ENCODE results near the gene DCDC1.

Gene DCDC1

GRCh38 chr11:31233425-31233824 lies 136.1 kb downstream of the DCDC1 start:
- no peaks in the 10 kb centered on the region for H3K27me3 Mint-ChIP-seq
- CTCF ChIA-PET: interaction anchor here (1.1 kb wide), 1 partner anchor 128 kb away, joined by 3 read pairs; no protein-coding TSS in a partner anchor
- H3K4me1 Mint-ChIP-seq: no peaks in the 10 kb centered on the region
- H3K27ac Mint-ChIP-seq: no peak overlapping the region
- DNase-seq: no peak
- no peaks in the 10 kb centered on the region for H3K36me3 Mint-ChIP-seq
- no peaks in the 10 kb centered on the region for H3K9me3 Mint-ChIP-seq
- no peak overlapping the region for H3K4me3 Mint-ChIP-seq

- Mint-ChIP-seq H3K27ac (no peak overlapping the region), H3K9me3 (no peaks in the 10 kb centered on the region), H3K27me3 (no peaks in the 10 kb centered on the region), H3K4me1 (no peaks in the 10 kb centered on the region), H3K36me3 (no peaks in the 10 kb centered on the region), H3K4me3 (no peak overlapping the region)
- DNase-seq: no peak
- CTCF ChIA-PET: no interaction called here
Observed at GRCh38 chr11:31231601-31232000, 137.9 kb downstream of the DCDC1 start.

GRCh38 chr11:31218847-31219246 lies 150.7 kb downstream of the DCDC1 start:
- H3K4me3 Mint-ChIP-seq: no peak overlapping the region
- CTCF ChIA-PET: no interaction called here
- H3K9me3 Mint-ChIP-seq: no peaks in the 10 kb centered on the region
- no peak for DNase-seq
- H3K27me3 Mint-ChIP-seq: no peaks in the 10 kb centered on the region
- H3K36me3 Mint-ChIP-seq: no peaks in the 10 kb centered on the region
- H3K4me1 Mint-ChIP-seq: no peaks in the 10 kb centered on the region
- no peak overlapping the region for H3K27ac Mint-ChIP-seq

GRCh38 chr11:31214372-31214771 lies 155.2 kb downstream of the DCDC1 start:
- no peaks in the 10 kb centered on the region for H3K27me3 Mint-ChIP-seq
- H3K36me3 Mint-ChIP-seq: no peaks in the 10 kb centered on the region
- CTCF ChIA-PET: no interaction called here
- H3K4me3 Mint-ChIP-seq: no peak overlapping the region
- DNase-seq: no peak
- no peaks in the 10 kb centered on the region for H3K4me1 Mint-ChIP-seq
- no peak overlapping the region for H3K27ac Mint-ChIP-seq
- H3K9me3 Mint-ChIP-seq: no peaks in the 10 kb centered on the region

- no peaks in the 10 kb centered on the region for H3K27me3 Mint-ChIP-seq
- H3K4me3 Mint-ChIP-seq: no peak overlapping the region
- no peaks in the 10 kb centered on the region for H3K4me1 Mint-ChIP-seq
- H3K27ac Mint-ChIP-seq: no peak overlapping the region
- H3K36me3 Mint-ChIP-seq: no peaks in the 10 kb centered on the region
- no peaks in the 10 kb centered on the region for H3K9me3 Mint-ChIP-seq
- CTCF ChIA-PET: no interaction called here
- no peak for DNase-seq
Observed at GRCh38 chr11:31199378-31199777, 170.2 kb downstream of the DCDC1 start.

- Mint-ChIP-seq H3K36me3 (no peaks in the 10 kb centered on the region), H3K27me3 (no peaks in the 10 kb centered on the region), H3K4me3 (no peak overlapping the region), H3K4me1 (no peaks in the 10 kb centered on the region), H3K9me3 (peaks cover 12% of the 10 kb centered on the region), H3K27ac (no peak overlapping the region)
- no peak for DNase-seq
- CTCF ChIA-PET: no interaction called here
Observed at GRCh38 chr11:31173926-31174680, 195.4 kb downstream of the DCDC1 start.

GRCh38 chr11:31160504-31161422 lies 208.8 kb downstream of the DCDC1 start:
- H3K27me3 Mint-ChIP-seq: no peaks in the 10 kb centered on the region
- DNase-seq: no peak
- H3K36me3 Mint-ChIP-seq: no peaks in the 10 kb centered on the region
- H3K27ac Mint-ChIP-seq: no peak overlapping the region
- H3K4me1 Mint-ChIP-seq: no peaks in the 10 kb centered on the region
- CTCF ChIA-PET: no interaction called here
- no peak overlapping the region for H3K4me3 Mint-ChIP-seq
- no peaks in the 10 kb centered on the region for H3K9me3 Mint-ChIP-seq

GRCh38 chr11:31150841-31151240 lies 218.7 kb downstream of the DCDC1 start:
- DNase-seq: no peak
- CTCF ChIA-PET: no interaction called here
- H3K4me1 Mint-ChIP-seq: no peaks in the 10 kb centered on the region
- H3K27ac Mint-ChIP-seq: no peak overlapping the region
- no peaks in the 10 kb centered on the region for H3K27me3 Mint-ChIP-seq
- no peaks in the 10 kb centered on the region for H3K9me3 Mint-ChIP-seq
- no peak overlapping the region for H3K4me3 Mint-ChIP-seq
- H3K36me3 Mint-ChIP-seq: no peaks in the 10 kb centered on the region

- Mint-ChIP-seq H3K9me3 (no peaks in the 10 kb centered on the region), H3K36me3 (no peaks in the 10 kb centered on the region), H3K27ac (no peak overlapping the region), H3K27me3 (peaks cover 3% of the 10 kb centered on the region), H3K4me3 (no peak overlapping the region), H3K4me1 (no peaks in the 10 kb centered on the region)
- CTCF ChIA-PET: interaction anchor here (1.7 kb wide), 1 partner anchor 43 kb away, joined by 4 read pairs; no protein-coding TSS in a partner anchor
- no peak for DNase-seq
Observed at GRCh38 chr11:31150011-31150410, 219.5 kb downstream of the DCDC1 start.

- H3K4me1 Mint-ChIP-seq: no peaks in the 10 kb centered on the region
- CTCF ChIA-PET: no interaction called here
- H3K4me3 Mint-ChIP-seq: no peak overlapping the region
- H3K9me3 Mint-ChIP-seq: no peaks in the 10 kb centered on the region
- H3K27me3 Mint-ChIP-seq: peaks cover 4% of the 10 kb centered on the region
- no peak for DNase-seq
- no peak overlapping the region for H3K27ac Mint-ChIP-seq
- H3K36me3 Mint-ChIP-seq: no peaks in the 10 kb centered on the region
Observed at GRCh38 chr11:31141789-31142188, 227.8 kb downstream of the DCDC1 start.

- Mint-ChIP-seq H3K36me3 (no peaks in the 10 kb centered on the region), H3K9me3 (no peaks in the 10 kb centered on the region), H3K4me1 (no peaks in the 10 kb centered on the region), H3K27me3 (no peaks in the 10 kb centered on the region), H3K27ac (no peak overlapping the region), H3K4me3 (no peak overlapping the region)
- CTCF ChIA-PET: no interaction called here
- no peak for DNase-seq
Observed at GRCh38 chr11:31139479-31139878, 230.1 kb downstream of the DCDC1 start.

- Mint-ChIP-seq H3K36me3 (no peaks in the 10 kb centered on the region), H3K9me3 (no peaks in the 10 kb centered on the region), H3K27ac (no peak overlapping the region), H3K4me3 (no peak overlapping the region), H3K27me3 (no peaks in the 10 kb centered on the region), H3K4me1 (no peaks in the 10 kb centered on the region)
- no peak for DNase-seq
- CTCF ChIA-PET: no interaction called here
Observed at GRCh38 chr11:31132531-31133421, 236.8 kb downstream of the DCDC1 start.

- Mint-ChIP-seq H3K4me3 (no peak overlapping the region), H3K9me3 (no peaks in the 10 kb centered on the region), H3K36me3 (no peaks in the 10 kb centered on the region), H3K4me1 (no peaks in the 10 kb centered on the region), H3K27ac (no peak overlapping the region), H3K27me3 (no peaks in the 10 kb centered on the region)
- no peak for DNase-seq
- CTCF ChIA-PET: no interaction called here
Observed at GRCh38 chr11:31131760-31132159, 237.8 kb downstream of the DCDC1 start.

- no peak for DNase-seq
- Mint-ChIP-seq H3K36me3 (no peaks in the 10 kb centered on the region), H3K27ac (no peak overlapping the region), H3K9me3 (no peaks in the 10 kb centered on the region), H3K4me1 (no peaks in the 10 kb centered on the region), H3K4me3 (no peak overlapping the region), H3K27me3 (no peaks in the 10 kb centered on the region)
- CTCF ChIA-PET: no interaction called here
Observed at GRCh38 chr11:31127290-31127689, 242.2 kb downstream of the DCDC1 start.
